Glomerular endothelial cell (primary cell): Measurements from ENCODE around the gene SPIN1. TPM values are rescaled to one million over a fixed set of nuclear protein-coding genes. Genes with fewer than 3 reads are reported as not detected.

Experiments used
- DNase-seq: peaks from one replicate; pipeline ENCODE4 v3.0.0-alpha.2; 2011; ENCODE audit warnings: low read depth, low spot score; ENCODE audit errors: extremely low read depth
- total RNA-seq: library from RNA; depleted of rRNA; stranded (reverse); fragments of >200 nt; gene quantifications from 2 replicates; pipeline ENCODE4 v1.2.3, GENCODE V29; 2015

Gene SPIN1
- total RNA-seq, 1 donor from 2014 or later, result 48.3 TPM

DNA sequence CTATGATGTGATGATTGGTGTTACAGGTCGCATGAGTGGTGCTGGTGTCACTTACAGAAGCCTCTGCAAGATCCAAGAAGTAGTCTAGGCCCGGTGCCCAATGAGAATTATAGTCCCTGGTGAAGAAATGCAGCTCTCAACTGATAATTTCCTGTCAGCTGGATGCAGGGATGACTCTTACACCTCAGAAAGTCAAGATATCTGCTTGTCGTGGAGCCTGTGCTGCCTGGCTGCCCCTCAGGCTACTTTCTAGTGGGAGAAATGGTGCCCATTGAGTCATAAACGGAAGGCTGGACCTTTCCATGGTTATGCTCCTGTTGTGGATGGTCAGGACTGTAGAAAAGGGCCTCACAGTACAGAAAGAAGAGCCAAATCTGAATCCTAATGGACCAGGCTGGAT is 99.9 kb downstream of the SPIN1 start:
- no peak for DNase-seq

DNA sequence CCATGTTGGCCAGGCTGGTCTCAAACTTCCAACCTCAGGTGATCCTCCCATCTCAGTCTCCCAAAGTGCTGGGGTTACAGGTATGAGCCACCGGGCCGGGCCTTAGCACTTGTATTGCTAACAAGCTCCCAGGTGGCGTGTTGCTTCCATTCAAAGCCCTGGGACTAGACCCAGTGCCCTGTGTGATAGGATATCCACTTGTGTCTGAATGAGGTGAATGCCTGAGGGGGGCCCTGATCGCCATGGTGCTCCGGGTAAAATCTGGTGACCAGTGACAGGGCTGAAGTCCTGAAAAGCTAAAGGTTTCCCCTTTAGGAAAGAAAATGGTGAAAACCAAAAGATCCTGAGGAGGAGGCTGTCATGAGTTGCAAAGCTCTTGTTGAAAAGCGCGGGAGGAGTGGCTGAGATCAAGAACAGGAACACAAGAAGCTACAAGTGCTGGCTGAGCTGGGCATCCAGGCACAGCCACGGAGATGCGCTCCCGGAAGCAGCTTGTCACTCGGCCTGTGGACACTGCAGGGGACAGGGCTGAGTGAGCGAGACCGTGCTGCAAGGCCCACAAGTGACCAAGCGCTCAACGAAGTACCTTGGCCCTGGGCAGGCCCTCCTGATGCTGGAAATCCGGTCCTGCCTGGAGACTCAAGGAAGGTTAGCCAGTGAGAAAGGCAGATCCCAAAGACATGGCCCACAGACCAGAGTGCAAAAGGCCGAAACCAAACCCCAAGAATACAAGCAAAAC is 106.9 kb downstream of the SPIN1 start:
- DNase-seq, result no peak

DNA sequence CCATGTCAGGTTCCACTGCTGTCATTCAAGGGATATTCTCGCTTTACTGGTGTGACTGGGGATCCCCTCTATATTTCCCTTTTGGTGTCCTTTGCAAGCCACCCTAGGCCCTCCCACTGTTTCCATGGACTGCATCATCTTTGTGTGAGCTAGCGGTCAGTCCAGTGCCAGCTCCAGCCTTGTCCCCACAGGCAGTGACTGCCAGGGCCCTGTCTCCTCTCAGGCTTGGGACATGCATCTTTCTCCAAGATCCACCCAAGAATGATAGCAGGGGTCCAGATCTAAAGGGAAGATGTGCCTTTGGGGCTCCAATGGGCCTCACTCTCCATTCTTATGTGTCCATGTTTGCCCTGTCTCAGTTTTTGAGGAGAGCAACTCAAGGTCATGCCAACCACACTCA is 109.0 kb downstream of the SPIN1 start:
- DNase-seq, result no peak

DNA sequence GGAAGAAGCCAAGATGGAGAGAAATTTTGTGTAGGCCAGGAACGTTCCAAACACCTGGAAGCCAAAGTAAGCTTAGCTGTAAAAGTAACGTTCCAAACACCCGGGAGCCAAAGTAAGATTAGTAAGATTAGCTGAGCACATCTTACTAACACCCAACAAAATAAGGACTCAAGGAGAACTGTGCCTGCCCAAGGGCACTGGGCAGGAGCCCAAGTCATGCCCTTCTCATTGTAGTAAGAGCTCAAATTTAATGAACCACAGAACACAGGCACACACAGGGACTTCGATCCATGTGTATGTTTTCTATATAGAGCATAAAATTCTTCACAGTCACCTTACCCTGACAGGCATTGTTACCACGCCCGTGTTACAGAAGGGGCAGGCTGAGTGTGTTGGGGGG is 110.6 kb downstream of the SPIN1 start:
- no peak for DNase-seq

DNA sequence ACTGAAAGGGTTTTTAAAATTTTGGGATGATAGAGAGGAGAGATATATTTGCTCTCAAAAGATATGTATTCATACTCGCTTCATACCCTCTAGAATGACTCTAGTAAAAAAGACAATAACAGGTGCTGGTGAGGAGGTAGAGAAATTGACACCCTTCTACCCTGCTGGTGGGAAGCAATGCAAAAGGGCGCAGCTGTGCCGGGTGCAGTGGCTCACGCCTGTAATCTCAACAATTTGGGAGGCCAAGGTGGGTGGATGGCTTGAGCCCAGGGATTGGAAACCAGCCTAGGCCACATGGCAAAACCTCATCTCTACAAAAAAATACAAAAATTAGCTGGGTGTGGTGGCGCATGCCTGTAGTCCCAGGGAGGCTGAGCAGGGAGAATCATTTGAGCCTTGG is 112.8 kb downstream of the SPIN1 start:
- DNase-seq, result no peak

DNA sequence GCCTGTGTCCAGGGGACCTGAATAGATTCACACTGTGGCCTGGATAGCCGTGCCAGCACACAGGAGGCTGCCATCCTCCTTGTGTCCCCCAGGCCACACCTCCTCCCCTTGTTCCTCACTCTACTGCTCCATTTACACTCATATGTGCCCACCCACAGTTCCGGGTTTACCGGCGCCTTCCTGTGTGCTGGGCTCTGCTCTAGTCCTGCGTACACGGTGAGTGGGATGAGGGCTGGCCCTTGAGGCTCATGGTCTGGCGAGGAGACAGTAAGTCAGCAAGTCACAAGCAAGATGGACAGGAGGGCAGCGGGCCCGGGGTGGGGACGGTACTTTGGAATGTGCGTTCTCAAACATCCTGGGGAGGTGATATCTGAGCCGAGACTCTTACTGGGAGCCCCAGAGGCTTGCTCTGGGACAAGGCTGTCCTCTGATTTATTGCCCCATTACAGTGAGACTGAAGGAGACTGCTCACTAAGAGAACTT is 114.3 kb downstream of the SPIN1 start:
- DNase-seq, result no peak

DNA sequence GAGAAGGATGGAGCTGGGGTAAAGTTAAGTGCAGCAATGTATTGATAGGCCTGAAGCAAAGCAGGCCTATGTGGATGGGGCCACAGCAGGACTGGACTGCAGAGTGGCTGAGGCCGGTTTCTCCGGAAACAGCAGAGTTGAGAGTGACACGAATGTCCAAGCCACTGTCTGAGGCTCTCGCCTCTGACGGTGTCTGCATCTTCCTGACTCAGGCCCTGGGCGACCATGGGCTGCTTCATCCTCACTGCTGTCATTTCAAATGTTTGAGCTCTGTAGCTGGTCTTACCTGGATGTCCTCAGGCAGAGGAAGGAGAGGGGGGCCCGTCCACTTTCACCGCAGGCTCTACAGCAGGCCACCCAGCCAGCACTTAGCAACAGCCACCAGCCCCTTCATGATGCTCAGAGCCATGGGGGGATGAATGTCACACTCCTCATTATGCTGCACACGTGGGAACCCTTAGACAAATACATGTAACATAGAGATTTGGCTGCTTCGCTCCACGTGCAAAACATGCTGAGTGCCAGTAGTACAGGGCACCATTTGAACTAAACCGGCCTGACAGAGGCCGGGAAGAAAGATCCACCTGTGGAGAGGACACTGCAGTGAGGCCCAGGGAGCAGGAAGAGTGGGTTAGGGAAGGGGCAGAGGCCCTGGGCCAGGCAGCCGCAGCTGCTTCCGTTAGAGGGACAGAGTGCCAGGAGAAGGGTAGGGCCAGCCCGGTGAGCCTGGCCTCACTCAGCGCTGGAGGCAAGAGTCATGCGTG is 115.0 kb downstream of the SPIN1 start:
- no peak for DNase-seq

DNA sequence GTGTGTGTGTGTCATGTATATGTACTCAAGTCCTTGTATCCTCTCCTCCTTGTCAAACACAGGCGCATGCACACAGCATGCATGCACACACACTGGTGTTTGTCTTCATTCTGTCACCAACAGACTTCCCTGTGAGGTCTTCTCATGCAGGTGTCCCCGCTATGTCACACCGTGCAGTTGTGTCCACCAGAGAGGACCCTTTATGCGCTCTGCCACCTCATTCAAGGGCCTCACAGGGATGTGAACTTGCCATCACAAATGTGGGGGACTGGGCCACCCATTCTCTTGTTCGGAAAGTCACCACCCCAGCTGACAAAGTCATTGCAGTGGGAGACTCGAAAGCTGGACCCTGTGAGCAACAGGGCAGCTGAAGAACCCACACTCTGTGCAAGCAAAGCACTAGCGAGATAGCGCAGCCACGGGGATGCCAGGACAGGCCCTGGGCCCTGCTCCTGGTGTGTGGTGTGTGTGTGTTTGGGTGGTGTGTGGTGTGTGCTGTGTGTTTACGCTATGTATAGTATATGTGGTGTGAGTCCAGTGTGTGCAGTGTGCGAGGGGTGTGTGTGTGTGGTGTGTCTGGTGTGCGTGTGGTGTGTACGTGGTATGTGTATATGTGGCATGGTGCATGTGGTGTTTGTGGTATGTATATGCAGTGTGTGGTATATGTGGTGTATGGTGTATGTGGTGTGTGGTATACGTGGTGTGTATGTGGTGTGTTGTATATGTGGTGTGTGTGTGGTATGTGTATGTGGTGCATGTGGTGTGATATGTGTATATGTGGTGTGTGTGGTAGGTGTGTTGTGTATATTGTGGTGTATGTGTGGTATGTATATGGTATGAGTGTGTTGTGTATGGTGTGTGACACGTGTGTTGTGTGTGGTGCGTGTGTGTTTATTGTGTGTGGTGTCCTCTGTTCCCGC is 115.9 kb downstream of the SPIN1 start:
- DNase-seq, result no peak

DNA sequence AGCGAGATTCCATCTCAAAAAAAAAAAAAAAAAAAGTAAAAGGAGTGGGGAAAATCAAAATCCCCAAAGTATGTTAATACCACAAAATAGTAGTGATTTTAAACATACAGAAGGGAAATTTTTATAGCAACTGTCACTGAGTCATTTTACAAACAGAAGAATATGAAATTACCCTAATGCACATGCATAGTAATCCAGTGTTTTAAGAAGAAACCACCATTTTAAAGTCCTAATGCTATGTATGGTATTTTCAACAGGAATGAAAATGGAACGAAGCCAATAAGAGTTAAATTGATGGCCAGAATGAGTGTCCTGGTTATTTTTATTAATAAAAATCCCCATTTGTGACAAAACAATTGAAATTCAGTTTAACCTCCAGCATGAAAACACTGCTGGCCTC is 120.1 kb downstream of the SPIN1 start:
- no peak for DNase-seq

DNA sequence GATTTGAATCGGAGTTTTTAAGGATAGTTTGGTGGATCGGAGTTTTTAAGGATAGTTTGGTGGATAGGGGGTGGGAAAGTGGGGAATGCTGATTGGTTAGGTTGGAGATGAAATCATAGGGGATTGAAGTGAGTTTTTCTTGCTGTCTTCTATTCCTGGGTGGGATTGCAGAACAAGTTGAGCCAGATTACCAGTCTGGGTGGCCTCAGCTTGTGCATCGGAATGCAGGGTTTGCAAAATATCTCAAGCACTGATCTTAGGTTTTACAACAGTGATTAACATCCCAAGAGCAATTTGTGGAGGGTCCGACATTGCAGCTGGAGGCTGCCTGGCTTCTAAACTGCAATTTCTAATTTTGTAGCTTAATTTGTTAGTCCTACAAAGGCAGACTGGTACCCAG is 123.7 kb downstream of the SPIN1 start:
- DNase-seq, result no peak

DNA sequence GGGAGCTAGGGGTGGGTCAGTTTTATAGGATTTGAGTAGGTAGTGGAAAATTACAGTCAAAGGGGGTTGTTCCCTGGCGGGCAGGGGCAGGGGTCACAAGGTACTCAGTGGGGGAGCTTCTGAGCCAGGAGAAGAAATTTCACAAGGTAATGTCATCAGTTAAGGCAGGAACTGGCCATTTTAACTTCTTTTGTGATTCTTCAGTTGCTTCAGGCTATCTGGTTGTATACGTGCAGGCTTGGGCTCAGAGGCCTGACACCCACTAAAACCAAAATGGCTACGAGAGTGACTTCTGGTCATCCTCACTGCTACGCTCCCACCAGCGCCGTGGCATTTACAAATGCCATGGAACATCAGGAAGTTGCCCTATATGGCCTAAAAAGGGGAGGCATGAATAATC is 126.0 kb downstream of the SPIN1 start:
- DNase-seq, result no peak

DNA sequence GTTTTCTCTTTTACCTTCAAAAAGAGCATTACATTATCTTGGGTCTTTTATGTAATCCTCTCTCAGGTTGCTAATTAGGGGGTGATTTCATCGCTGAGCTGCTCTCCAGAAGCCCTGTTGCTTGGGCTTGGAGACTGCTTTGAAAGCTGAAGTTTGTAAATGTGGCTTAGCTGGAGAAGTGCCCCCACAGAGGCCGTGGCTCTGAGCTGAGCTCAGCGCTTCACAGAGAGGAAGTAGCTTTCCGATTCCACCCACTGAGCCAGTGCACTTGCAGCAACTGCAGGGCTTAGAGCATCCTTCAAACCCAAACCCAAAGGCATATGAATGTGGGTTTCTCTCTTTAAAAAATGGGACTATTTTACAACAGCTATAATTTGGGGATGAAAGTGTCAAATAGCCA is 133.1 kb downstream of the SPIN1 start:
- no peak for DNase-seq

DNA sequence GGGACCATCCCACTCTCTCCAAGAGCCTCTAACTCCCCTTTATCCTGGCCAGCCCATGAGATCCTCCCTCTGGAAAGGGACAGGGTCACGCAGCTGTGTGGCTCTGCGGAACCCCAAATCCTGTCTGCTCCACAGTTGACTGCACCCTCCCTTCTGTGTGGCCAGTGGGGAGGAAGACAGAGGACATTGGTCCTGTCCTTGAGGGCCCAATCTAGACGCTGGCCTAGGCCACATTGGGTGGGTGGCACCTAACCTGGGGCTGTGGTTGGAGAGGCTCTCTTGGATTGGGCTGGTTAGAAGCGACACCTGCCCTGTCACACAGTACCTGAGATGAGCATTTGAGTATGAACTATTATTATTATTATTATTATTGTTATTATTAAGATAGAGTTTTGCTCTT is 134.1 kb downstream of the SPIN1 start:
- no peak for DNase-seq

DNA sequence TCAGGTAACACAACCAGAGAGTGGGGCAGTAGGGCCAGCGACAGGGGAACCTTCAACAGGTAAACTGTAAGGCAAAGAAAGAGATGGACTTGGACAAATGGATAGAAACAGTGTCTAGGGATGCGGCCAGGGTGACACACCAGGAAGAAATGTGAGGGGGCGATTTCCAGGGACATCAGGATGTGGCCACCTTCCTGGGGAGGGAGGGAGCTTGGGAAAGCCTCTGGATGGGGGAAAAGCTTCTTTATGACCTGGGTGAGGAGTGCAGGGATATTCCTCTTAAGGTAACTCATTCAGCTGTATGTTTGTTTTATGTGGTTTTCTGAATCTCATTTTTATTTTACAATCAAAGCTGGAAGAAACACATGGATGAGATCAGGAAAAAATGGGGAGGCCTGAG is 134.8 kb downstream of the SPIN1 start:
- DNase-seq, result no peak

DNA sequence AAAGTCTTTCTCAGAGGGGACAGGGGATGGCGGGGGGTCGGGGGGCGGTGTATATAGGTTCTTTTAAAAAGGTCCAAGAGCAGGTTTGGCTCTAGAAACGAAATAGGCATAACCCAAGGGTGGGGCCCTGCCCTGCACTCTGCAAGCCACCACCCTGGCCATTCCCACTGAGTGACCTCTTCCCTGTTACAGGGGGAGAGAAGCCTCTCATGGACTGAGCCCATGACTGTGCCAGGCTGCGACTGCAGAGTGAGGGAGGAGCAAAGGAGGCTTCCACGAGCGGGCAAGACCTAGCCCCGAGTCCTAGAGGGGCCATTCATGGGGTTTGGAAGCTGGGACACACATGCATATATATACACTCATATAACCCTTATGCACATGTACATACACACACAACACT is 136.7 kb downstream of the SPIN1 start:
- no peak for DNase-seq

DNA sequence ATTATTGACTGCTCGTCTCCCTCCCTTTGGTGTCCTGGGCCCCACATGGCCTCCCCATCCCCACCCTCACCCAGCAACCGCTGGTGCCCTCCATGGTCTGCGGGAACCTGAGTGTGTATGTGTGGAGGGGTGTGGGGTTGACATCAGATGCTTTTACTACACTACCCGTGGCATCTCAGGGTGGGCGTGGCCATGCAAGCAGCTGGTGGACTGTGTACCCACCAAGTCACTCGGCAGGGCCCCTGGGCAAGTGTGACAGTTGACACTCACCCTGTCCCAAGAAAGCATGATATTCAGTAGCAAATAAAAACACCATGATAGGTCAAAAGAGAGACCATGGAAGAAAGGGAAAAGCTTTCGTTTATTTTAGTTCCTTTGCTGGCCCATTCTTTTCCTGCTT is 139.4 kb downstream of the SPIN1 start:
- DNase-seq, result no peak

Other genes starting within 250 kb of the SPIN1 start
- gene SPATA31C2, start 250.0 kb upstream of the SPIN1 start, total RNA-seq, result not detected in 2 replicates
- gene NXNL2, start 146.7 kb downstream of the SPIN1 start, total RNA-seq, result 0.29 TPM in 1 of 2 replicates, not detected in the other